SKM-1 (cell line): ENCODE data around the gene FGR.
"Not testable (repeated sequence)": the region's sequence is repeated elsewhere in the genome, so short reads cannot be mapped to it uniquely, and the experiment has no call there.

Experiments
- DNase-seq: peaks from one replicate; lab custom pipeline; 2025; ENCODE audit not compliant: unreplicated experiment; lab: John Stamatoyannopoulos, UW

FGR gene

GRCh38 chr1:27635396-27636142 lies 584 bp upstream of the FGR start:
- DNase-seq: no peak

GRCh38 chr1:27634177-27634984 lies 604 bp downstream of the FGR start:
- no peak for DNase-seq

- no peak for DNase-seq
Observed at GRCh38 chr1:27633640-27634176, 1.3 kb downstream of the FGR start.

GRCh38 chr1:27633298-27633610 lies 1.7 kb downstream of the FGR start:
- DNase-seq: no peak

GRCh38 chr1:27632387-27633297 lies 2.3 kb downstream of the FGR start:
- DNase-seq: no peak

- DNase-seq: no peak
Observed at GRCh38 chr1:27630859-27631491, 4.0 kb downstream of the FGR start.

- no peak for DNase-seq
Observed at GRCh38 chr1:27628712-27629111, 6.3 kb downstream of the FGR start.

- not testable (repeated sequence) for DNase-seq
Observed at GRCh38 chr1:27627733-27628132, 7.3 kb downstream of the FGR start.

- DNase-seq: no peak
Observed at GRCh38 chr1:27627061-27627460, 7.9 kb downstream of the FGR start.

- peak; percentile 99 for DNase-seq
Observed at GRCh38 chr1:27626031-27626935, 8.7 kb downstream of the FGR start.

GRCh38 chr1:27624467-27625178 lies 10.4 kb downstream of the FGR start:
- DNase-seq: no peak

- DNase-seq: no peak
Observed at GRCh38 chr1:27623327-27624212, 11.4 kb downstream of the FGR start.

GRCh38 chr1:27622828-27623227 lies 12.2 kb downstream of the FGR start:
- DNase-seq: no peak

- DNase-seq: peak; percentile 51
Observed at GRCh38 chr1:27621051-27621920, 13.7 kb downstream of the FGR start.

- not testable (repeated sequence) for DNase-seq
Observed at GRCh38 chr1:27619782-27620438, 15.1 kb downstream of the FGR start.

- peak; percentile 81 for DNase-seq
Observed at GRCh38 chr1:27618341-27619082, 16.5 kb downstream of the FGR start.
